PC-9 (cell line): ENCODE results near the gene ATAD2B. TPM values are rescaled to one million over a fixed set of nuclear protein-coding genes. Genes with fewer than 3 reads are reported as not detected.

ENCODE experiments used
- BruUV-seq: library from RNA; stranded (reverse); fragments of 400-500 nt; replicated peaks from 2 replicates; lab custom pipeline; 2021; lab: Mats Ljungman, UMichigan
- CTCF ChIA-PET: fragments of 300-600 bp; sonication (Branson Sonifier 250); formaldehyde crosslinking; loops from one replicate; lab custom pipeline; 2022; ENCODE audit warnings: antibody characterized with exemption; lab: Charles Lee
- POLR2A ChIA-PET: fragments of 300-600 bp; sonication (Branson Sonifier 250); formaldehyde crosslinking; loops from one replicate; lab custom pipeline; 2022; ENCODE audit warnings: antibody characterized with exemption; ENCODE audit not compliant: unreplicated experiment; lab: Charles Lee
- DNase-seq, 2 experiments: peaks; one replicate each; pipeline versions ENCODE4 v3.0.0 to v3.0.0-alpha.2; 2015 to 2022; ENCODE audit warnings: mixed read lengths in 1 of 2
- H2AFZ ChIP-seq: fragments of 200-600 bp; sonication (generic); 2 replicates; pipeline ENCODE4 v1.8.1; 2017; ENCODE audit warnings: antibody characterized with exemption
- H3F3A ChIP-seq: fragments of 200-600 bp; sonication (generic); 2 replicates; pipeline ENCODE4 v1.8.1; 2017; ENCODE audit warnings: antibody characterized with exemption, mild to moderate bottlenecking, low read depth; ENCODE audit not compliant: insufficient read depth
- H3K27ac ChIP-seq: fragments of 200-600 bp; sonication (generic); 2 replicates; pipeline ENCODE4 v1.6.1; 2016; ENCODE audit warnings: mixed run types
- H3K27me3 ChIP-seq: fragments of 200-600 bp; sonication (generic); 2 replicates; pipeline ENCODE4 v1.6.1; 2016; ENCODE audit warnings: low read depth, mixed run types; ENCODE audit not compliant: insufficient read depth
- H3K36me3 ChIP-seq: fragments of 200-600 bp; sonication (generic); 2 replicates; pipeline ENCODE4 v1.6.1; 2016; ENCODE audit warnings: low read depth, mixed run types
- H3K4me1 ChIP-seq: fragments of 200-600 bp; sonication (generic); replicated peaks from 2 replicates; pipeline ENCODE4 v1.6.1; 2016; ENCODE audit warnings: mixed run types; ENCODE audit not compliant: insufficient read depth
- H3K4me2 ChIP-seq: fragments of 200-600 bp; sonication (generic); 2 replicates; pipeline ENCODE4 v1.6.1; 2017; ENCODE audit warnings: mixed run types
- H3K4me3 ChIP-seq: fragments of 200-600 bp; sonication (generic); 2 replicates; pipeline ENCODE4 v1.6.1; 2016; ENCODE audit warnings: mixed run types
- H3K79me2 ChIP-seq: fragments of 200-600 bp; sonication (generic); 2 replicates; pipeline ENCODE4 v1.6.1; 2017; ENCODE audit warnings: low read depth, mixed run types
- H3K9me2 ChIP-seq: fragments of 200-600 bp; sonication (generic); 2 replicates; pipeline ENCODE4 v1.8.1; 2017; ENCODE audit warnings: mild to moderate bottlenecking; ENCODE audit not compliant: insufficient read depth
- H3K9me3 ChIP-seq: fragments of 200-600 bp; sonication (generic); 2 replicates; pipeline ENCODE4 v1.8.1; 2016; ENCODE audit warnings: low read depth; ENCODE audit not compliant: insufficient read depth
- H4K20me1 ChIP-seq: fragments of 200-600 bp; sonication (generic); 2 replicates; pipeline ENCODE4 v1.8.1; 2017; ENCODE audit not compliant: insufficient read depth
- EZH2 ChIP-seq: fragments of 200-600 bp; sonication (generic); IDR thresholded peaks from 2 replicates; pipeline ENCODE4 v1.8.0; 2017; ENCODE audit warnings: antibody characterized with exemption, low read depth
- intact Hi-C: fragments of 100-400 bp; cut with micrococcal nuclease; formaldehyde crosslinking; loops from one replicate; pipeline ENCODE4 v1.10.0; 2022; ENCODE audit not compliant: unreplicated experiment
- total RNA-seq: library from RNA; stranded (reverse); gene quantifications from 2 replicates; pipeline ENCODE4 v1.2.3, GENCODE V29; 2021
- TF ChIP-seq, protein P1 (sequence below): fragments of 200-600 bp; sonication (generic); conservative IDR thresholded peaks from 2 replicates; pipeline ENCODE4 v1.6.1; 2017; ENCODE audit warnings: mixed run types, antibody characterized with exemption, mild to moderate bottlenecking, moderate library complexity

The ATAD2B gene
- total RNA-seq, 1 experiment from 2014 or later, result 12.6 TPM

DNA sequence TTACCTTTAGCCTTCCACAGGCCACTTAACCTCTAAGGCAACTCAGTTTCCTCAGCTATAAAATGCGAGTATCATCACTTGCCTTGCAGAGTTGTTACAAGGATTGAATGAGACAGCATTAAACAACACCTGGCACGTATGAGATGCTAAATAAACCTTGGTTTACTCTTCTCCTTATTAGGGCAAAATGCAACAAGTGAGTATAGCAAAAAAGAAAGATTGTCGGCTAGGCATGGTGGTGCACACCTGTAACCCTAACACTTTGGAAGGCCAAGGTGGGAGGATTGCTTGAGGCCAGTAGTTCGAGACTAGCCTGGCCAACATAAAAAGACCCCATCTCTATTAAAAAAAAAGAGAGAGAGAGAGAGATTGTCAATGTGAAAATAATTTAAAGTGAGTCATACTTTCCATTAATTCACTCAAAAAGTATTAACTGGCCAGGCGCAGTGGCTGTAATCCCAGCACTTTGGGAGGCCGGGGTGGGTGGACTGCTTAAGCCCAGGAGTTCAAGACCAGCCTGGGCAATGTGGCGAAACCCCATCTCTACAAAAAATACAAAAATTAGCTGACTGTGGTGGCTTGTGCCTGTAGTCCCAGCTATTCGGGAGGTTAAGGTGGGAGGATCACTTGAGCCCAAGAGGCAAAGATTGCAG, 8.0 kb downstream of the ATAD2B start:
- DNase-seq, result no peak
- ChIA-PET CTCF (no interaction called here), POLR2A (no interaction called here)
- no TSS peak for BruUV-seq
- no peak overlapping the region for H3K4me3 ChIP-seq
- no peaks in the 10 kb centered on the region for H3F3A ChIP-seq
- no peaks in the 10 kb centered on the region for H3K36me3 ChIP-seq
- TF ChIP-seq, protein P1, sequence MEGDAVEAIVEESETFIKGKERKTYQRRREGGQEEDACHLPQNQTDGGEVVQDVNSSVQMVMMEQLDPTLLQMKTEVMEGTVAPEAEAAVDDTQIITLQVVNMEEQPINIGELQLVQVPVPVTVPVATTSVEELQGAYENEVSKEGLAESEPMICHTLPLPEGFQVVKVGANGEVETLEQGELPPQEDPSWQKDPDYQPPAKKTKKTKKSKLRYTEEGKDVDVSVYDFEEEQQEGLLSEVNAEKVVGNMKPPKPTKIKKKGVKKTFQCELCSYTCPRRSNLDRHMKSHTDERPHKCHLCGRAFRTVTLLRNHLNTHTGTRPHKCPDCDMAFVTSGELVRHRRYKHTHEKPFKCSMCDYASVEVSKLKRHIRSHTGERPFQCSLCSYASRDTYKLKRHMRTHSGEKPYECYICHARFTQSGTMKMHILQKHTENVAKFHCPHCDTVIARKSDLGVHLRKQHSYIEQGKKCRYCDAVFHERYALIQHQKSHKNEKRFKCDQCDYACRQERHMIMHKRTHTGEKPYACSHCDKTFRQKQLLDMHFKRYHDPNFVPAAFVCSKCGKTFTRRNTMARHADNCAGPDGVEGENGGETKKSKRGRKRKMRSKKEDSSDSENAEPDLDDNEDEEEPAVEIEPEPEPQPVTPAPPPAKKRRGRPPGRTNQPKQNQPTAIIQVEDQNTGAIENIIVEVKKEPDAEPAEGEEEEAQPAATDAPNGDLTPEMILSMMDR, result no peak
- TF ChIP-seq EZH2, result no peak
- peaks cover 30% of the 10 kb centered on the region for H3K4me1 ChIP-seq
- no peaks in the 10 kb centered on the region for H4K20me1 ChIP-seq
- no peaks in the 10 kb centered on the region for H3K9me2 ChIP-seq
- H3K9me3 ChIP-seq, result no peaks in the 10 kb centered on the region
- H3K27ac ChIP-seq, result no peak overlapping the region; the same call in 1 of the 2 replicates
- no peak overlapping the region for H2AFZ ChIP-seq
- H3K27me3 ChIP-seq, result no peaks in the 10 kb centered on the region
- peaks cover 95% of the 10 kb centered on the region for H3K79me2 ChIP-seq
- no peak overlapping the region for H3K4me2 ChIP-seq
- intact Hi-C loops, result no loop called here

DNA sequence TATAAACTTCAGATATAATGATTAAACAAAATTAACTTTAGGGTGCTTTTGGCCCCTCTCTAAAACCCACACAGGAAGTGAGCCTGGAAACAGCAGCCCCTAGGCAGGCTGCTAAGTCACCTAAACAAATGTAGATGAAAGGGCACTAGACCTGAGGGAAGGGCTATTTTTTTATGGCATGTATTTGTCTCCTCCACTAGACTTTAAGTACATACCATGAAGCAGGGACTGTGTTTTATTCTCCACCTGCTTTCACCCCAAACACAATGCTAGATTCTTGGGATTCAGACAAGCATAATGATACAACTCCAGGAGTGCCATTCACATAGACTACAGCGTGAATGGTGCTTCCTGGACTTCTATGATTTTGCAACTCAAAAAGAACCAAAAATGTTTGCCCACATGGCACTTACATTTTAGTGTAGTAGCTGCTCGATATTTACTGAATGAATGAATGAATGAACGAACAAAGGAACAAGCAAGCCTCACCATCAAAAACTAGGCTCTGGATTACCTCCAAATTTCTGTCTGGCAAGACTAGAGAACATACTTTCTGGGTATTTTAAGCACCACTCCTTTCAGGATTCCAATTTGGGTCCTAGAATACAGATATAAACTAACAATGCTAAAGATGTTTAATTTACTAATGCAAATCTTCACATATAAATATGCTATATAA, 10.1 kb downstream of the ATAD2B start:
- BruUV-seq, result no TSS peak
- H3K4me1 ChIP-seq, result peaks cover 26% of the 10 kb centered on the region
- no peaks in the 10 kb centered on the region for H3K27me3 ChIP-seq
- no peaks in the 10 kb centered on the region for H3F3A ChIP-seq
- H3K9me2 ChIP-seq, result no peaks in the 10 kb centered on the region
- no peaks in the 10 kb centered on the region for H3K9me3 ChIP-seq
- H3K27ac ChIP-seq, result peak overlapping the region; percentile 74
- peak overlapping the region; percentile 36; the same call in 1 of the 2 replicates for H2AFZ ChIP-seq
- no peak for TF ChIP-seq EZH2
- TF ChIP-seq, protein P1, result no peak
- POLR2A ChIA-PET, result interaction anchor here (0.7 kb wide), 1 partner anchor 100 kb away, joined by 4 read pairs; no protein-coding TSS in a partner anchor
- no peaks in the 10 kb centered on the region for H3K36me3 ChIP-seq
- no peaks in the 10 kb centered on the region for H4K20me1 ChIP-seq
- H3K4me3 ChIP-seq, result 0 out of 2 replicates have a peak overlapping the region, but pooled peaks have one; percentile 1
- CTCF ChIA-PET, result no interaction called here
- peak in 1 of 2 experiments; percentile 46 for DNase-seq
- H3K79me2 ChIP-seq, result peaks cover 94% of the 10 kb centered on the region
- H3K4me2 ChIP-seq, result peak overlapping the region; percentile 59
- intact Hi-C loops, result no loop called here

DNA sequence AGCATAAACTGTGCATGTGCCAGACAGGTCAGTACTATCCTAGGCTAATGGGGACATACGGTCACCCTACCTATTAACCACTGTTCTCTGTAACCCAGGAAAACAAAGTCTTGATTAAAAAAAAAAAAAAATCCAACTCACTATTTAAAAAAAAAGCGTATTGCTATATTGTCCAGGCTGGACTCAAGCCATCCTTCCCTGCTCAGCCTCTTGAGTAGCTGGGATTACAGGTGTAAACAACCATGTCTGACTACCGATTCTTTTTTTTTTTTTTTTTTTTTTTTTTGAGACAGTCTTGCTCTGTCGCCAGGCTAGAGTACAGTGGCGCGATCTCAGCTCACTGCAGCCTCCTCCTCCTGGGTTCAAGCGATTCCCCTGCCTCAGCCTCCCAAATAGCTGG, 11.6 kb downstream of the ATAD2B start:
- POLR2A ChIA-PET, result no interaction called here
- no peak for TF ChIP-seq EZH2
- TF ChIP-seq, protein P1, result no peak
- H3K4me1 ChIP-seq, result peaks cover 18% of the 10 kb centered on the region
- no peak overlapping the region for H3K4me2 ChIP-seq
- H3K4me3 ChIP-seq, result no peak overlapping the region
- H3K9me3 ChIP-seq, result no peaks in the 10 kb centered on the region
- intact Hi-C loops, result no loop called here
- no peaks in the 10 kb centered on the region for H3F3A ChIP-seq
- no peaks in the 10 kb centered on the region for H3K9me2 ChIP-seq
- peaks cover 88% of the 10 kb centered on the region for H3K79me2 ChIP-seq
- H3K27ac ChIP-seq, result no peak overlapping the region
- no peak overlapping the region for H2AFZ ChIP-seq
- no TSS peak for BruUV-seq
- H3K36me3 ChIP-seq, result no peaks in the 10 kb centered on the region
- H3K27me3 ChIP-seq, result no peaks in the 10 kb centered on the region
- H4K20me1 ChIP-seq, result no peaks in the 10 kb centered on the region
- DNase-seq, result no peak
- CTCF ChIA-PET, result no interaction called here
